H1 (cell line): ENCODE measurements around the gene KCNT1.

Experiments used
- ATF3 ChIP-seq: IDR thresholded peaks from 2 replicates; pipeline ENCODE4 v1.6.1; 2011; ENCODE audit warnings: low read depth, mild to moderate bottlenecking, low read length; ENCODE audit not compliant: insufficient read depth
- EP300 ChIP-seq, 2 experiments: IDR thresholded peaks; 1 replicate in 1 of 2; 2 replicates in 1 of 2; pipeline ENCODE4 v1.6.1; 2011 to 2012; ENCODE audit warnings: low read depth in 2 of 2, low read length in 2 of 2, mild to moderate bottlenecking in 2 of 2, borderline replicate concordance in 1 of 2, inconsistent platforms in 1 of 2, moderate library complexity in 1 of 2
- JUND ChIP-seq: IDR thresholded peaks from 2 replicates; pipeline ENCODE4 v1.6.1; 2011; ENCODE audit warnings: mild to moderate bottlenecking, improper control_type of control experiment, low read length
- POLR2A ChIP-seq, 2 experiments: IDR thresholded peaks; 1 replicate in 1 of 2; 2 replicates in 1 of 2; pipeline ENCODE4 v1.6.1; 2011; ENCODE audit warnings: low read depth in 2 of 2, low read length in 2 of 2, mild to moderate bottlenecking in 2 of 2; ENCODE audit errors: control extremely low read depth in 1 of 2
- POLR2AphosphoS5 ChIP-seq: IDR thresholded peaks from 2 replicates; pipeline ENCODE4 v1.6.1; 2011; ENCODE audit warnings: low read depth, low read length
- RAD21 ChIP-seq, 2 experiments: IDR thresholded peaks in 1 of 2; conservative IDR thresholded peaks in 1 of 2; 2 replicates each; pipeline ENCODE4 v1.6.1; 2011; ENCODE audit warnings: low read depth in 2 of 2, low read length in 2 of 2, improper control_type of control experiment in 1 of 2, inconsistent platforms in 1 of 2, mild to moderate bottlenecking in 1 of 2, moderate library complexity in 1 of 2
- SP1 ChIP-seq: IDR thresholded peaks from 2 replicates; pipeline ENCODE4 v1.6.1; 2011; ENCODE audit warnings: low read depth, low read length
- SRF ChIP-seq: IDR thresholded peaks from 2 replicates; pipeline ENCODE4 v1.6.1; 2011; ENCODE audit warnings: mild to moderate bottlenecking, low read depth, low read length, moderate library complexity
- TCF12 ChIP-seq: IDR thresholded peaks from 2 replicates; pipeline ENCODE4 v1.6.1; 2011; ENCODE audit warnings: low read depth, mild to moderate bottlenecking, low read length
- USF2 ChIP-seq: IDR thresholded peaks from 2 replicates; pipeline ENCODE4 v1.6.1; 2011; ENCODE audit warnings: low read length, improper control_type of control experiment
- TF ChIP-seq, protein P1 (sequence below), 3 experiments: IDR thresholded peaks; 1 replicate in 2 of 3; 2 replicates in 1 of 3; pipeline versions ENCODE4 v1.5.1 to v1.6.1; 2011; ENCODE audit warnings: low read length in 3 of 3, mild to moderate bottlenecking in 3 of 3, inconsistent platforms in 2 of 3, low read depth in 1 of 3, moderate library complexity in 1 of 3; ENCODE audit not compliant: insufficient read depth in 1 of 3; ENCODE audit errors: control extremely low read depth in 1 of 3

- TF ChIP-seq, protein P1, sequence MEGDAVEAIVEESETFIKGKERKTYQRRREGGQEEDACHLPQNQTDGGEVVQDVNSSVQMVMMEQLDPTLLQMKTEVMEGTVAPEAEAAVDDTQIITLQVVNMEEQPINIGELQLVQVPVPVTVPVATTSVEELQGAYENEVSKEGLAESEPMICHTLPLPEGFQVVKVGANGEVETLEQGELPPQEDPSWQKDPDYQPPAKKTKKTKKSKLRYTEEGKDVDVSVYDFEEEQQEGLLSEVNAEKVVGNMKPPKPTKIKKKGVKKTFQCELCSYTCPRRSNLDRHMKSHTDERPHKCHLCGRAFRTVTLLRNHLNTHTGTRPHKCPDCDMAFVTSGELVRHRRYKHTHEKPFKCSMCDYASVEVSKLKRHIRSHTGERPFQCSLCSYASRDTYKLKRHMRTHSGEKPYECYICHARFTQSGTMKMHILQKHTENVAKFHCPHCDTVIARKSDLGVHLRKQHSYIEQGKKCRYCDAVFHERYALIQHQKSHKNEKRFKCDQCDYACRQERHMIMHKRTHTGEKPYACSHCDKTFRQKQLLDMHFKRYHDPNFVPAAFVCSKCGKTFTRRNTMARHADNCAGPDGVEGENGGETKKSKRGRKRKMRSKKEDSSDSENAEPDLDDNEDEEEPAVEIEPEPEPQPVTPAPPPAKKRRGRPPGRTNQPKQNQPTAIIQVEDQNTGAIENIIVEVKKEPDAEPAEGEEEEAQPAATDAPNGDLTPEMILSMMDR (IDR thresholded peaks at IDR 0.05; ENCODE audit: control extremely low read depth in 1 of 3, insufficient read depth in 1 of 3, low read depth in 1 of 3, low read length in 3 of 3), result no peak
- no peak for TF ChIP-seq EP300 (IDR thresholded peaks at IDR 0.05; ENCODE audit: borderline replicate concordance in 1 of 2, low read depth in 2 of 2, low read length in 2 of 2)
- TF ChIP-seq TCF12, result no peak
- TF ChIP-seq ATF3, result no peak
- no peak for TF ChIP-seq POLR2AphosphoS5
- TF ChIP-seq USF2, result no peak
- TF ChIP-seq SRF, result no peak
- TF ChIP-seq POLR2A (IDR thresholded peaks at IDR 0.05; ENCODE audit: control extremely low read depth in 1 of 2, low read depth in 2 of 2, low read length in 2 of 2), result no peak
- TF ChIP-seq RAD21 (IDR thresholded peaks at IDR 0.05 in 1 of 2, conservative IDR thresholded peaks at IDR 0.05 in 1 of 2; ENCODE audit: low read depth in 2 of 2, low read length in 2 of 2), result no peak
- no peak for TF ChIP-seq JUND
- no peak for TF ChIP-seq SP1
Measured at GRCh38 chr9:135745686-135746324, 43.8 kb downstream of the KCNT1 start.
